ENCODE data around the gene PJA2.
"Not testable (repeated sequence)": the region's sequence is repeated elsewhere in the genome, so short reads cannot be mapped to it uniquely, and the experiment has no call there.

Gene PJA2

DNA sequence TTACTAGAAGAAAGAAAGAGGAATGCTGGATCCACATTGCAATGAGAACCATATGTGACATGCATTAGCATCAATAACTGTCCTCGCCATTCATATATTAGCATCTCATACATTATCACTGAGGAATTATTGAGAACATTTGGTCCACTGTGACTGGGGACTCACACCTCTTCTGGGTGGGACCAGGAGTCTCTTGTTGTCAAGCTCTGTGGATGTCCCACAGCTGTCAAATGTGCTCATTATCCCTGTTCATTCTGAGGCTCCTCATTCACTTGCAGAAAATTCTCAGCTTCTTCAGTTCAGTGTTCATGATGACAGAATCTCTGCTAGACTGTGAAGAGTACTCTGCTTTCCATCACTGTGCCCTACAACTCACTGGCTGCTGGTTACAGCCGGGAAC is 109.4 kb downstream of the PJA2 start:
- no peak for DNase-seq

DNA sequence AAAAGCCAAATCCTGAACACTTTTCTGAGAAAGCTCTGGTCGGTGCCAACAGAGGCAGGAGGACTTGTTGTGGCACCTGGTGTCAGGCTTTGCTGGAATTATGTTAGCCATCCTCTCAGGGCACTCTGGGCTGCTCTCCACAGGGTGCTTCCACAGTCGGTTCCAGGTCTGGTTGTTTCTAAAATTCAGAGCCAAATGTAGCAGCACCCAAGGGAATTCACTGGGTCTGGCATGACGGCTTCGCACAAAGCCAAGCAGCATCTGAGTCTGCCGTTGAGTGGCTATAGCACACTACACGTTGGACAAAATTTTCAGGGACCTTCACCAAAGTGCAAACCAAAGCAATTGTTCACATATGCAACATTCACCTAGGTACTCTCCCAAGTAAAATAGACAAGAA is 110.2 kb downstream of the PJA2 start:
- no peak for DNase-seq

DNA sequence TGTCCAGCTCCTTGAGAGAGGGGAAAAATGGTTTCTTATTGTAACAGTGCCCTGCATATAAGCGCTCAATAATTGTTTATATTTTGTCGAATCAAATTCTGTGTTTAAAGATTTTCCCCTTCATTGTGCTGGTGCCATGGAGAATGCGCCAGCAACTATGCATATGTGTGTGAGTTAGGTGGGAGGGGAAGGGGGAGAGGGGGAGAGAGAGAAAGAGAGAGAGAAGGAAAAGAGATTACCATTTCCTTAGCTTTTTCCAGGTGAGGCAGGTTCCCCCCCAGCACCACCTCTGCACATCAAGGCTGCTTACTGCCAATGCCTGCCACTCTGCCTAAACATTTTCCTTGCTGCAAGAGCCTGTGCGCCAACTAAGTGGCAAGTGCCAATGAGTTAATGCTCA is 111.0 kb downstream of the PJA2 start:
- DNase-seq: no peak

DNA sequence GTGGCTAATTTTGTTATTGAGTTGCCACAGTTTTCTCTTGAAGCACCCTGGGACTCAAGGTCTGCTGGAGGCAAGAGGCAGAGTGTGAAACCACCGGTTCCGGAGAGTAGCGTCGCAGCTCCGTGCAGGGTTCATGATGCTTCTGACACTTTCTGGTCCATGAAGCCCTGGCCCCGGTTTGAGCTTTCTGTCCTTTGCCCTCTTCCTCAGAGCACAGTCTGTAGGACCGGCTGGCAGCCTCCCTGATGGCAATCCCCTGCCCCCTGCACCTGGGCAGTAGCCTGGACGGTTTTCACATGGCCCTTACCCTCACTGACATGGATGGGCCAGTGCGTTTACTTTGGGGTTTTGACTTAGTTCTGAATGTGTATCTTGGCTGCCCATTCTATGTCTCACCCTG is 111.9 kb downstream of the PJA2 start:
- no peak for DNase-seq

DNA sequence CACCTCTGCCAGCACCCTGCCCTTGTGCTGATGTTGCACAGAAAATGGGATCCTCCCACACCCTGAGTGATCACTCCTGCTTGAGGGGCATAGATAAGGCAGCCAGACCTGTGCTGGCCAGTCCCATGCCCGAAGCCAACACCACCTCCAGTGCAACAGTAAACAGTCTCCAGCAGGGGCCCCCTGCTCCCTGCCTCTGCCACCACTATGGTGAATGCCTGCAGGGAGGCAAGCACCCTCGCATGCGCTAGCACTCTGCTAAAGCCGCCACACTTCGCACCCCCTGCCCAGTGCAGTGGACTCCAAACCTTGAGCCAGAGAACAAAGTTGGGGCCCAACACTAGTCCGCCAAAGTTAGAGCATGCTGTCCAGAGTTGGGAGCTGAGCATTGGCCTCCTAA is 118.7 kb downstream of the PJA2 start:
- DNase-seq: no peak

DNA sequence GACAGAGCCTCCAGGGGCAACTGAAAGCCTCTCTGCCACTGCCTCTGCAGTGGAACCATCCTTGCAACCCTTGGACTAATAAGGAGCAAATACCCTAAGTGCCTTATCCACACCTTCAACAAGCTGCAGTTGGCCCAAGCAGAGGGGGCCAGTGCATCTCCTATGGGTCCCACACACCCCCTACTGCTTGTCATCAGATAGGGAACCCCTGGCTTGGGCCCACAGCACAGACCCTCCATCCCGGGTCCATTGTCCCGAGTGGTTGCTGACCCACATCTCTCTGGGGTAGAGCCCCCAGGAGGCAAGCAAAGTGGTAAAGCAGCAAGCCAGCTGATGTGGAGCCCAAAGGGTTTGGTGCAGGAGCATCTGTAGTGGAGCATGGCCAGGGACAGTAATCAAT is 119.5 kb downstream of the PJA2 start:
- no peak for DNase-seq

DNA sequence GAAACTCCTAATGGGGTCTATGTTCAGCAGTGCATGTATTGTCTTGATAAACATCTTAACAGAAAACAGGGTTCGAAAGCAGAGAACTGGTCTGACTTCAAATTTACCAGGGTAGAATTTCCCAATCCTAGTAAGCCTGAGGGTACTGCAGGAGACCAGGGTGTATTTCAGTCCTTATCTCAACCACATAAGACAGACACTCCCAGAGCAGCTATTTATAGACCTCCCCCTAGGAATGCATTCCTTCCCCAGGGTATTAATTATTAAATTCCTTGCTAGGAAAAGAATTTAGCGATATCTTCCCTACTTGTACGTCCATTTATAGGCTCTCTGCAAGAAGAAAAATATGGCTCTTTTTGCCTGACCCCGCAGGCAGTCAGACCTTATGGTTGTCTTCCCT is 123.1 kb downstream of the PJA2 start:
- DNase-seq: not testable (repeated sequence)
